ENCODE results near the gene LSS.

LSS gene

DNA sequence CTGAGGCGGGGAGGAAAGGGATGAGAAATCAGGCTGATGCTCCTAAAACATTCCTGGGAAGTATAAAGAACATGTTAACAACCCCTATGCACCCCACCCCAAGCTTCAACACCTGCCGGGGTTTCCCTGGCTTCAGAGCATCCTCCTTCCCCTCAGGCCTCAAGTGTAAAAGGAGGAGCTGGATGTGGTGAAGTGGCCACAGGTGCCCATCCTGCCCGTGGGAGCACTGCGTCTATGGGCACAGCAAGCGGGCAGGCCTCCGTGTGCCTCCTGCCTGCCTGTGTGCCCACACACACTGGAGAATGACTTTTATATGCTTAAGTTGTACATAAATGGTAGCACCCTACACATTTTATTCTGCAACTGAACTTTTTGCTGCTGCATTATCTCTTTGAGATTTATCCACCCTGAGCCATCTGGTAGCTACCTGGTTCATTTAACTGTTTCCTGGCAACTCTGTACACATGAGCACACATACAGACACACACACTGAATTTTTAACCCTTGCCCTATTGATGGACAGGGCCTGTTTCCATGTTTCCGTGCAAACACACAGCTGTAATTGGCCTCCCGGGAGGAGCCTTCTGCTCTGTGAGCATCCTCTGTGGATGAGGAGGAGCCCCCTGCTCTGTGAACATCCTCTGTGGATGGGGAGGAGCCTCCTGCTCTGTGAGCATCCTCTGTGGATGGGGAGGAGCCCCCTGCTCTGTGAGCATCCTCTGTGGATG lies 59.8 kb downstream of the LSS start:
- no peak for DNase-seq (ENCODE audit: low spot score)

DNA sequence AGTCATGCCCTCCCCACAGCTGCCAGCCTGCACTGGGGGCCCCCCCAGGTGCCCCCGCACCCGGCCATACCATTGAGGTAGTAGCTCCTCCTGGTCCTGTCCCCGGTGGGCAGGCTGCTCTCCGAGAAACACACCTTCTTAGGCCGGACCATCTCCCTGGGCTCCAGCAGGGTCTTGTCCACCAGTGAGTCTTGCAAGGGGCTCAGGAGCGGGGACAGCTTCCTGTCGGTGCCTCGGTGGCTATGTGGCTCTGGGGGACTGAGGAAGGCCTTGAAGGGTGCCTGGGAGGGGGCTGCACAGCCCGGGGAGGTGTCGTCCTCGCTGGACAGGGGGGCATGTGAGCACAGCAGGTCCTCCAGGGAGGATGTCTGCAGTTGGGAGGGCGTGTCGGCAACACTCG lies 60.3 kb downstream of the LSS start:
- no peak for DNase-seq (ENCODE audit: low spot score)

DNA sequence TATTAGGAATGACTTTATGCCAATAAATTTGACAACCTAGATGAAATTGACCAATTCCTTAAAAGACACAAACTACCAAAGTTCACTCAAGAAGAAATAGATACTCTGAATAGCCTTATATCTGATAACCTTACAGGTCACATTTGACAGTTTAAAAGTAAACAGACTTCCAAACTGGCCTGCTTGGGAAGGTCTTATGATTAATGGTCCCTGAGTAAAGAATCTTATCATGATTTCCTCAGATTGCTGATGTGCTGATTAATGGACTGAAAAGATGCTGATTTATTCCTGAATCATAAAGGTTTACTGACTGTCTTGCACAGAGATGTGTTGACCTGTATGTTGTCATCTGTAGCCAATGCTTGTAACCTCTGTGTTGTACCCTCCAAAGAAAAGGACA lies 63.5 kb downstream of the LSS start:
- DNase-seq (ENCODE audit: low spot score) = no peak

DNA sequence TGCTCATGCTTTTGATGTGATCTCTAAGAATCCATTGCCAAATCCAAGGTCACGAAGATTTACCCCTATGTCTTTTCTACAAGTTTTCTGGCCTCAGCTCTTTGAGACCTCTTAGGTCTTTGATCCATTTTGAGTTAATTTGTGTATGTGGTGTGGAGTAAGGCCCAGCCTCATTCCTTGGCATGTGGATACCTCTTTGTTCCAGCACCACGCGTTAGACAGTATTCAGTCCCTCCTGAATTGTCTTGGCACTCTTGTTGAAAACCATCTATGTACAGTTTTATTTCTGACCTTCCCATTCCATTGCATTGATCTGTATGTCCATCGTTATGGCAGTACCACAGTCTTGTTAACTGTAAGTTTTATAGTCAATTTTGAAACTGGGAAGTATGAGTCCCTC lies 65.2 kb downstream of the LSS start:
- DNase-seq (ENCODE audit: low spot score) = no peak

DNA sequence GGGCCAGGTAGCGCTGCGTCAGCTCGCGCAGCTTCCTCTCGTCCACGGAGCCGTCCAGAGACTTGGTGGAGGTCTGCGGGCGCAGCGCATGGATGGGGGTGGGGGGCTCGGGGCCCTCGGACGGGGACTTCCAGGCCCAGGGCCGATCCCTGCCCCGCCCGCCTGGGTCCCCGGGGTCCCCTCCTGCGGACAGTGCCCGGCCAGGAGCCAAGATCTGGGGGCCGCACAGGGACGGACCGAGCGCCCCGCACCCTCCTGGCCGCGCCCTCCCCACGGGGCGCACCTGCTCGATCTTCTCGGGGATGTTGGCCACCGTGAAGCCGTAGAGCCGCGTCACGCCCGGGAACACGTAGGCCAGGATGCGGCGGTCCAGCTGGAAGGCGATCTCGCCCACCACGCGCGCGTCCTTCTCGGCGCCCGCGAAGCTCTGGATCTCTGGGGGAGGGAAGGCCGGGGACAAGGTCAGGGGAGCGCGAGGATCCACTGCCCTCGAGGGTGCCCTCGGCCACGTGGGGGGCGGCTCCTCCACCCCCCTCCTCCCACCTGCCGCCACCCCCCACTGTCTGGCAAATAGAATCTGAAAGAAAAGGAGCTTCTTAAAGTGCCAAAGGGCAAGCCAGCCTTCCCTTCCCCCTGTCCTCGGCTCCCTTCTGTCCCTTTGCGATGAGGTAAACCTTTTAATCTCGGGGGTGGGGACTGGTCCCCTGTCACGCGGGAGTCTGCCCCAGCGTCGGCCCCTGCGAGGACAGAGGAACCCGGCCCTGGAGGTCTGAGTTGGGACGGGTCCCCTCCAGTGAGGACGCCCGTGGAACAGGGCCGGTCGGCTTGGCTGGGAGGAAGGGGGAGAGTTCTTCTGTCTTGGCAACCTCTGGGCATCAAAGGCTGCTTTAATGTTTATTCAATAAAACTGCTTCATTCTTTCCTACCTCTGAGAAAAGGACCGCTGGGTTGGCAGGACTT lies 66.7 kb downstream of the LSS start:
- DNase-seq (ENCODE audit: low spot score) = no peak

DNA sequence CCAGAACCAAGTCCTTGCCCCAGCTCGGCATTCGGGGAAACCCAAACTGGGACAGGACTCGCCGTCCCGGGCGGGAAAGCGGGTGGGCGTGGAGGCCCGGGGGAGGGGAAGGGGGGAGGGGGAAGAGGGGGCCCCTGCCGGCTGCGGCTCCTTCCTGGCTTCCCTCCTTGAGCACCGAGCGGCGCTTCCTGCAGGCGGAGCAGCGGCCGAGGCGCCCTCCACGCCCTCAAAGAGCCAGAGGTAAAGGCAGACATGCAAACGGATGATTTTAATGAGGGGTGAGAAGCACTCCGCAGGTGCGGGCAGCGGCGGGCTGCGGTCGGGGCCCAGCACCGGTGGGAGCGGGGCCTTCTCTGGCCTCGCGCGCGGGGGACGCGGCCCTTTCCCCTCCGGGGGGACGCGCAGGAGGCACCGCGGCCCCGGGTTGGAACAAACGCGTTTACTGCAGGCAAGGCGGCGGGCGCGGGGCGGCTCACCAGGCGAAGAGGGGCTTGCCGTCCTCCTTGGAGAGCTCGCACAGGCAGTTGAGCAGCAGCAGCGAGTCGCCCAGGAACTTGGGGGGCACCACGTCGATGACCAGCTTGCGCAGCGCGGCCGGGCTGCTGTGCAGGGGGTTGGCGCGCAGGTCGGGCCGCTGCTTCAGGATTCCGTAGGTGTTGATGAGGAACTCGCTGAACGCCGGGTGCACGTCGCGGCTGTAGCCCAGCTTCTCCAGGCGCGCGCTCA lies 67.5 kb downstream of the LSS start:
- peak; percentile 60 for DNase-seq (ENCODE audit: low spot score)

DNA sequence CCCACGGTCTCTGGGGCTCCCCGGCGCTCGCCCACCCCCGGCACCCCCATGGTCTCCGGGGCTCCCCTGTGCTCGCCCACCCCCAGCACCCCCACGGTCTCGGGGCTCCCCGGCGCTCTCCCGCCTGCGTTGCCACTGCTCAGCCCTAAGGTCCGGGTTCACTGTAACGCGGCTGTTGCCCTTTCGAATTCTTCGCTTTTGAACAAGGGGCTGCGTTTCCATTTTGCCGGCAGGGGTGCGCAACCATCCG lies 68.0 kb downstream of the LSS start:
- DNase-seq (ENCODE audit: low spot score) = peak; percentile 55

DNA sequence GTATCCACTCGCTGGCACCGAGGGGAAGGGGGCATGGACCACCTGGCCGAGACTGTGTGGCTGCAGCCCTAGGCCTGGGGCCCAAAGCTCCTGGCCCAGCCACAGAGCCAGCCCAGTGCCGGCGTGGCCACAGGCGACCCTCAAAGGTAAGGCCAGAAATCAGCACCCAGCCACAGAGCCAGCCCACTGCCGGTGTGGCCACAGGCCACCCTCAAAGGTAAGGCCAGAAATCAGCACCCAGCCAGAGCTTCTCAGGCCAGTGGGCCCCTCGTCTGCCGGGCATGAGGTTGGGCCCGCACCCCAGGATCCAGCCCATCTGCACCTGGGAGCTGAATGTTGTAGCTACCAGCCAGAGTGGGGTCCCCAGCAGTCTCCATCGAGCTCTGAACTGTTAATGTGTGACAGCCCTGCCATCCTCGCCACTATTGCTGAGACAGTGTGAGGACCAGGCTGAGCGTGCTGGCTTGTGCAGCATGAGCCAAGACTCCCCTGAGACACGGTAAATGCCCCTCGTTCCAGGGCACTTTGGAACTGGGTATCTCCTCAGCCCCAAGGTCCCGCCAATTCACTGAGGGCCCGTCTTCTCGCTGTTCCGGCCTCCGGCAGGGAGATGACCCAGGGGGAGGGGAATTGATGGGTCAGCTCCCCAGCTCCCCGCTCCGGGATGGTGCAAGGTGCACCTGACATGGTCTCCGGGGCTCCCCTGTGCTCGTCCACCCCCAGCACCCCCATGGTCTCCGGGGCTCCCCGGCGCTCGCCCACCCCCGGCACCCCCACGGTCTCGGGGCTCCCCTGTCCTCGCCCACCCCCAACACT lies 68.5 kb downstream of the LSS start:
- peak; percentile 41 for DNase-seq (ENCODE audit: low spot score)

DNA sequence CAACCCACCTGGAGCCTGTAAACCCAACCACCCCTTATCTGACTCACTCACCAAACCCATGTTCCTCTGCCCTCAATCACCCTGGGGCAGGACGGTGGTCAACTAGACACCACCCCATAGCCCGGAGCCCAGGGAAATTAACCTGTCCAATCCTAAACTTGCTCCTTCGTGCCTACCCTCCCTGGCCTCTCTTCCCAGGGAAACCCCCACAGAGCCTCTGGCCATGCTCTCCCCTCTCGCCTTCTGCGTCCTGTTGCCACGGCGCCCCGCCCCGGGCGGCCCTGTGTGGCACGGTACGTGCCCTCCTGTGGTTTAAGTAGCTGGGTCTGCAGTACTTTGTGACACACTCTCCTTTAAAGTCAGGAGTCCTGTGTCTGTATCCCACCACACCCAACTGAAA lies 69.2 kb downstream of the LSS start:
- peak; percentile 40 for DNase-seq (ENCODE audit: low spot score)

DNA sequence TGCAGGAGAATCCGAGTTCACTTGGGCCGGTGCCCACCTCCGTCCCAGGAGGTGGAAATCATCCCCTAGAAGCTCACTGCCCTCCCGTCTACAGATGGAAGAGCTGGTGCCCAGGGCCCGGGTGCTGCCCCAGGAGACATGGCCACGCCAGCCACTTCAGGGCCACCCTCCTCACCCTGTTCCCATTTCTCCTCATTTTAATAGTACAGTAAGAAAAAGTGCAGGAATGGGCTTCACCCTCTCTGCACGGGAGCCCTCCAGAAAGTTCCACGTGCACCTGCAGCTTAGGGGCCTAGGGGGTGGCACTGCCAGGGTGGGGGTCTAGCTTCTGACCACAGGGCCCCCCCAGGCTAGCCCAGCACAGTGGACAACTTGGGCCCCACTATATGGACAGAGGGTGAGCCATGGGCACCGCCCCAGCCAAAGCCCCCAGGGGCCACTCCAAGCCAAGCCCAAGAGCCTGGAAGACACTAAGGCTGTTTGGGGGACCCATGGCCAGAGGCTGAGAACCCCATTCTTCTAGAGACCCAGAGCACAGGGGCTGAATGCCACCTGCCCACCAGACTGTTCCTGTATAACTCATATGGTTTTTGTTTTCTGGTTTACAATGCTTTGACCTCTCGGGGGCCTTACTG lies 69.8 kb downstream of the LSS start:
- peak; percentile 58 for DNase-seq (ENCODE audit: low spot score)

DNA sequence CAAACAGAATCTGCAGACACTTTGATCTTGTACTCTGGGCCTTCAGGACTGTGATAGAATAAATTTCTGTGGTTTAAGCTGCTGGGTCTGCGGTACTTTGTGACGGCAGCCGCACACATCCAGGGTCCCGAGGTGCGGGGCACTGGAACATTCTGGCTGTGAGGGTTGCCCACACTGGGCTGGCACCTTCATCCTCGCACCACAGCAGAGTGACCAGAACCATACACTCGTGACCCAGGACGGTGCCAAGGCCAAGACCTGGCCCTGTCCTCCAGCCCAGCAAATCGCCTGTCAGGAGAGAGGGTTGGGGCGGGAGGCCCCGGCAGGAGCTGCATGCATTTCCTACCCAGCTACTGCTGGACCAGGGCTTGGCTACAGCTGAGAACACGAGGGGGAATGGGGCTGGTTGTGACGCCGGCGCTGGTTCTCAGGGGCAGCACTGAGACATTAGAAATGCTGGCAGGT lies 70.6 kb downstream of the LSS start:
- peak; percentile 56 for DNase-seq (ENCODE audit: low spot score)

DNA sequence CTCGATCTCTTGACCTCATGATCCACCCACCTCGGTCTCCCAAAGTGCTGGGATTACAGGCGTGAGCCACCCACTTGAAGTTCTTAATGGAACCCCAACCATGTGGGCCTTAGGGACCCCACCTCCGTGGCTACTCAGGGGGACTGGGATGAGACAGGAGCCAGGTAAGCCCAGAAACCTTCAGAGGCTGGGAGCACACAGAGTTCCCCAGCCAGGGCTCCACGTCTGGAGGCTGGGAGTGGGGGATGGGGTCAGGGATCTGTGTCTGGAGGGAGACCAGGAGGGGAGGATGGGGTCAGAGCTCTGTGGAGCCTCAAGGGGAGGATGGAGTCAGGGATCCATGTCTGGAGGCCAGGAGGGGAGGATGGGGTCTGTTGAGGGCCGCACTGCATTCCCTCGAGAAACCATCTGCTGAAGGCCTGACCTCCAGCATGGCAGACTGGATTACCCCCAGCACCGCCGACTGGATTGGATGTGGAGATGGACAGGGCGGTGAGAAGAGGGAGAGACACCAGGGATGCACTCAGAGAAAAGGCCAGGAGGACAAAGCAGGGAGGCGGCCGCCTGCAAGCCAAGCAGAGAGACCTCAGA lies 71.1 kb downstream of the LSS start:
- DNase-seq (ENCODE audit: low spot score) = peak; percentile 41

DNA sequence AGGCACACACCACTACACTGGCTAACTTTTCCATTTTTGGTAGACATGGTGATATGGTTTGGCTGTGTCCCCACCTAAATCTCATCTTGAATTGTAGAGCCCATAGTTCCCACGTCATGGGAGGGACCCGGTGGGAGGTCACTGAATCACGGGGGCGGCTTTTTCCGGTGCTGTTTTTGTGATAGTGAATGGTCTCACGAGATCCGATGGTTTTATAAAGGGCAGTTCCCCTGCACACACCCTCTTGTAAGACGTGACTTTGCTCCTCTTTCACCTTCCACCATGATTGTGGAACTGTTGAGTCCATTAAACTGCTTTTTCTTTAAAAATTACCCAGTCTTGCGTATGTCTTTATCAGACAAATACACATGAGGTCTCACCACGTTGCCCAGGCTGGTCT lies 71.9 kb downstream of the LSS start:
- peak; percentile 59 for DNase-seq (ENCODE audit: low spot score)

DNA sequence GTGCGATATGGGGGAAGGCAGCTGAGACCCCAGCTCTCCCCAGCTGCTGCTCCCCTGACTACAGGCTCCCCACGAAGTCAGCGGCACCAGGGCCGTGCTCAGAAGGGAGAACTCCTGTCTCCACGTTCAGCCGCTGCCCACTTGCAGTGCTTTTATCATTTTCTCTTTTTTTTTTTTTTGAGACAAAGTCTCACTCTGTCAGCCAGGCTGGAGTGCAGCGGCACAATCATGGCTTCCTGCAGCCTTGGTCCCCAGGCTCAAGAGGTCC lies 72.3 kb downstream of the LSS start:
- DNase-seq (ENCODE audit: low spot score) = peak; percentile 37

DNA sequence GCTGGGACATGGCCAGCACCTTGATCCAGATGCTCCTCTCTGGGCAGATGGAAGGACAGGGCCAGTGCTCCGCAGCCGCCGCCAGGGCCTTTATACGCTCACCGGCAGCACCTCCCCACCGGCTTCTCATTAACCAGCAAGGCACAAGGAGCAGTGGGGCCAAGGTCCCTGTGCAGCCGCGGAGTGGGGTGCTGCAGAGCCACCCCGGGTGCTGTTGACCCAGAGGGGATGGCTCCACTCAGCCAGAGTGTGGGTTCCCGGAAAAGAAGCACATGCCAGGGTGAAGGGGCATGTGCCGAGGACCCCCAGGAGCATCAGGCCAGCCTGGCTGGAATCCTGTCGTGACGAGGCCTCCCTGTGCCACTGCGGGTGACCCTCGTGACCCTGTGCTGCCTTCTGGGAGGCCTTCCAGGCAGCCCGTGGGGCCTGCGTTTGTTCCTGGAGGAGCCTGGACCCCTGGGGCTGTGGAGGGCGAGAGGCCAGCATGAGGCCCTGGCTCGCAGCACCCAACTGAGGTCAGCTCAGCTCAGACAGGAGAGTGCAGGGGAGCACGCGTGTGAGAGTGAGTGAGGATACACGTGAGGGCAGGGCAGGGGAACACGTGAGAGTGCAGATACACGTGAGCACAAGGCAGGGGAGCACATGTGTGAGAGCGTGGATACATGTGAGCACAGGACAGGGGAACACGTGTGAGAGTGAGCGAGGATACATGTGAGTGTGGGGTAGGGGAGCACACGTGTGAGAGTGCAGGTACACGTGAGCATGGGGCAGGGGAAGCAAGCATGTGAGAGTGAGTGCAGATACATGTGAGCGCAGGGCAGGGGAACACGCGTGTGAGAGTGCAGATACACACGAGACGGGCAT lies 72.8 kb downstream of the LSS start, which contains the start of gene FTCD:
Gene FTCD, minus strand, starts transcription at position 66 of the 864 bp plus-strand sequence. Its CDS starts 56 bp downstream, at position 10.
- no peak for DNase-seq (ENCODE audit: low spot score)

DNA sequence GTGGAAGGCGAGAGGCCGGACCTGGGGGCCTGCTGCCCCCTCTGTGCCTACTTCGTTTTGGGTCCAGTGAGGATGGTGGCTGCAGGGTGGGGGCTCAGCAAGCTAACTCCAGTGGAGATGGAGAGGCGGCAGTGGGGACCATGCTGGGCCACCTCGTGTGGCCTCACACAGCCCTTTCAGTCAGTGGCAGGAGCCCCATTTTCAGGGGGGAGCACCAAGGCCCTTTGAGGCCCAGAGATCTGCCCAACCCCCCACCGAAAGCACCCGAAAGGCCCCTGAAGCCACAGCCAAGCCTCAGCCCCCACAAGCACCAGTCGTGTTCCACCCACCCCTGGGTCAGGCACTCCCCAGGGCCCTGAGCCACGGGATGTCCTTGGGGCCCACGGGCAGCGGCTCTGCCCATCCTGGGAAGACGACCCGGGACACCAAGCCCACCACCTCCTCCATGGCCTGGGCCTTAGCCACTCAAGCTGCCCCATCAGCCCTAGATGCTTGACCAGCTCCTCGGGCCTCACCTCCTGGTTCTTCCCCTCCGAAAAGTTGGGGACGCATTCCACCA lies 73.5 kb downstream of the LSS start:
- no peak for DNase-seq (ENCODE audit: low spot score)

DNA sequence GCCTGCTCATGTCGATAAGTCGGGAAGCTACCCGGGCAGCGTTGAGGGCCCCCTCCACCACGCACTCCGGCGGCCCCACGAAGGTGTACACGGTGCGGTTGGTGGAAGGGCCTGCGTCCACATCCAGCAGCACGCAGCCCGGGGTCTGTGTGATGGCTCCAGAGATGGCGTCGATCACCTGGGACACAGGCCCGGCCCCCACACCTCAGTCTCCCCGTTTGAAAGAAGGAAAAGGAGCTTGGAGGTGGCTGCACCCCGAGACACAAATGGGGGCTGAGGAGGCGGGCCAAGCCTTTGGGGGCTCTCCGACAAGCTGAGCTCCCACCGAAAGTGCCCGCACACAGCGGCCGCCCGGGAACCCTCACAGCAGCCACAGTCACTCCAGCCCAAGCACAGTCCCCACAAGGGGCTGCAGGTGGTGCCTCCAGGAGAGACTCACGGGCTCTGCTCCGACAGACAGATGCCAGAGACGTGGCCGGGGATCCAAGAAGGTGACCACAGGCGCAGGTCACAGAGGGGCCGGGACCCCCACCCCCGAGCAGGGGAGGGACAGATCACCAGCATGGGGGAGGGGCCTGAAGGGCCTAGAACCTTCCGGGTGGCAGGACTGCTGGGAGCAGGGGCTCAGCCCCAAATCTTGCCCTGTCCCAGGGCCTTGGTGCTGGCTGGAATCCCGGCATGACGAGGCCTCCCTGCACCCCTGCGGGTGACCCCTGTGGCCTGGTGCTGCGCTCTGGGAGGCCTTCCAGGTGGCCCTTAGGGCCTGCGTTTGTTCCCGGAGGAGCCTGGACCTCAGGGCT lies 74.2 kb downstream of the LSS start:
- DNase-seq (ENCODE audit: low spot score) = peak; percentile 64

DNA sequence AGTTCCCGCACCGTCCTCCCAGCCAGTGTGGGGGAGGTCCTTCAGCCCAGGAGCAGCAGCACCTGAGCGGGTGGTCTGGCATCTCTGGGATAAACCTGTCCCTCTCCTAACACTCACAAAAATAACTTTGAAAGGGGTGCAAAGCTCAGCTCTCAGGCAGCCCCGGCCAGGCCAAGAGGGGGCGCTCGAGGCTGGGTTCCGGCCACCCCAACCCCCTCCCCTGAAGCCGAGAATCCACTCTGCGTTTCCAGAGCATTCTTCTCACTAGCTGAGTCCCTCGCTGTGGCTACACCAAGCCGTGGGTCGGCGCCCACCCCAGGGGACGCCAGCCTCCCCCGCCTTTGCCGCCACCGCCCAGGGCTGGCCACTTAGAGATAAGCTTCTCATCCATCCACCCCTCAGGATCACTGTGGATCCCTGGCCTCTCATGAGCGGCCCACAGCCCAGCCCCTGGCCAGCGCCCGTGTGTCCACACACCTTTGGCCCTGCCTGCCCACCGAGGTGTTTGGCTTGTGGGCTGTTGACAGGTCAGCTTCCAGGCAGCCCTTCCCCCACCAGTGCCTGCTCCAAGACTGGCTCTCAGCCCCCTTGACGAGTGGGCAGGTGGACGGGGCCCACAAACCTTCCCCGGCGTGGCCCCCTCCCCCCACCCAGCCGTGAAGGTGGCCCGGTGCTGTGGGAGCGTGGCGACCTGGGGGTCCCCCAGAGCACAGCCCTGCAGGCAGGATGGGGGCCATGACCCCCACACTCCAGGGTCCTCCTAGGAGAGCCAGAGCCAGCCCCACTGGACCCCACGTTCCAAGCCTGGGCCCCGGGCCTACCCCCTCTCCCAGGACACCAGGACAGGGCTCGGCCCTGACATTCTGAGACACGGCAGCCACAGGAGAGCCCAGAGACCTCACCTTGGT lies 75.1 kb downstream of the LSS start:
- peak; percentile 82 for DNase-seq (ENCODE audit: low spot score)

Data from left forelimb (tissue), 1 donor.